Measurements from ENCODE around the gene DYNC2LI1.

- TF ChIP-seq, protein P1, sequence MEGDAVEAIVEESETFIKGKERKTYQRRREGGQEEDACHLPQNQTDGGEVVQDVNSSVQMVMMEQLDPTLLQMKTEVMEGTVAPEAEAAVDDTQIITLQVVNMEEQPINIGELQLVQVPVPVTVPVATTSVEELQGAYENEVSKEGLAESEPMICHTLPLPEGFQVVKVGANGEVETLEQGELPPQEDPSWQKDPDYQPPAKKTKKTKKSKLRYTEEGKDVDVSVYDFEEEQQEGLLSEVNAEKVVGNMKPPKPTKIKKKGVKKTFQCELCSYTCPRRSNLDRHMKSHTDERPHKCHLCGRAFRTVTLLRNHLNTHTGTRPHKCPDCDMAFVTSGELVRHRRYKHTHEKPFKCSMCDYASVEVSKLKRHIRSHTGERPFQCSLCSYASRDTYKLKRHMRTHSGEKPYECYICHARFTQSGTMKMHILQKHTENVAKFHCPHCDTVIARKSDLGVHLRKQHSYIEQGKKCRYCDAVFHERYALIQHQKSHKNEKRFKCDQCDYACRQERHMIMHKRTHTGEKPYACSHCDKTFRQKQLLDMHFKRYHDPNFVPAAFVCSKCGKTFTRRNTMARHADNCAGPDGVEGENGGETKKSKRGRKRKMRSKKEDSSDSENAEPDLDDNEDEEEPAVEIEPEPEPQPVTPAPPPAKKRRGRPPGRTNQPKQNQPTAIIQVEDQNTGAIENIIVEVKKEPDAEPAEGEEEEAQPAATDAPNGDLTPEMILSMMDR (IDR thresholded peaks at IDR 0.05) = no peak
- TF ChIP-seq ZFX (IDR thresholded peaks at IDR 0.05; ENCODE audit: borderline replicate concordance) = no peak
These were observed 39.1 kb downstream of the DYNC2LI1 start for GRCh38 chr2:43812947-43813346.

Measured in 22Rv1 (cell line).